ENCODE measurements around the gene SPSB1. TPM values are rescaled to one million over a fixed set of nuclear protein-coding genes. Genes with fewer than 3 reads are reported as not detected.

SPSB1 gene
- polyA plus RNA-seq, 1 donor from 2014 or later, result 1.4 TPM

GRCh38 chr1:9273177-9273576, 19.5 kb upstream of the SPSB1 start:
- H2AFZ ChIP-seq (ENCODE audit: low read depth, low read length), result no peak overlapping the region
- H3K27me3 ChIP-seq (ENCODE audit: insufficient read depth, low read depth, low read length), result no peaks in the 10 kb centered on the region
- TF ChIP-seq MXI1 (conservative IDR thresholded peaks at IDR 0.05; ENCODE audit: poor library complexity, severe bottlenecking) (no peak), EZH2 (IDR thresholded peaks at IDR 0.05; ENCODE audit: borderline replicate concordance, insufficient read depth, low read length, poor library complexity, severe bottlenecking) (no peak)

DNA sequence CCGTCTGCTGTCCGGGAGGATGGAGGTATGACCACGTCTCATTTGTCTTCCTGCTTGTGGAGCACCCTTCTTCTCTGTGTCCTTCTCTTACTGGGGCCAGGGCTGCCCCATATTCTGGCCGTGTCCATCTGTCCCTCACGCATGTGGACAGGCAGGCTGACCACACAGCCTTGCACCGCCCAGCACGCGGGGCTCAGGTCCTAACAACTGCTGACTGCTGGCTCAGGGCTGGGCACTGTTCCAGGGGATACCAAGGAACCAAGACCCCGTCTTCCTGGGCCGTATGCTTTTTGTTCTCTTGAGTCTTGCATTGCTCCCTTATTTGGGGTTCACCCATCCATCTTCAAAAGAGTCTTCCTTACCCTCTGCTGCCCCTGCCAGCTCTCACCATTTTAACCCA, 17.5 kb upstream of the SPSB1 start:
- no peaks in the 10 kb centered on the region for H3K36me3 ChIP-seq (ENCODE audit: insufficient read depth, low read length)

More at GRCh38 chr1:9273177-9273576, 19.5 kb upstream of the SPSB1 start:
- no peaks in the 10 kb centered on the region for H3K36me3 ChIP-seq (ENCODE audit: insufficient read depth, low read length)
- H3K27ac ChIP-seq (ENCODE audit: low read length), result no peak overlapping the region
- no peaks in the 10 kb centered on the region for H3K9me2 ChIP-seq (ENCODE audit: insufficient read depth, low read length)
- H3K9me3 ChIP-seq (ENCODE audit: low read length), result no peaks in the 10 kb centered on the region
- no peaks in the 10 kb centered on the region for H4K20me1 ChIP-seq (ENCODE audit: insufficient read depth)
- H3F3A ChIP-seq (ENCODE audit: insufficient read depth, low read length, poor library complexity, severe bottlenecking), result no peaks in the 10 kb centered on the region
- no peak overlapping the region for H3K9ac ChIP-seq (ENCODE audit: low read length)
- H3K4me3 ChIP-seq (ENCODE audit: low read length), result no peak overlapping the region
- no peaks in the 10 kb centered on the region for H3K79me2 ChIP-seq (replicated peaks; ENCODE audit: insufficient read depth, low read length)
- no peak overlapping the region for H3K4me2 ChIP-seq (ENCODE audit: low read length)

More for the DNA sequence above, 17.5 kb upstream of the SPSB1 start:
- Histone ChIP-seq H3K4me3 (ENCODE audit: low read length) (no peak overlapping the region), H3K27ac (ENCODE audit: low read length) (no peak overlapping the region), H3K4me2 (ENCODE audit: low read length) (no peak overlapping the region), H3K9ac (ENCODE audit: low read length) (no peak overlapping the region), H3K9me2 (ENCODE audit: insufficient read depth, low read length) (no peaks in the 10 kb centered on the region), H4K20me1 (ENCODE audit: insufficient read depth) (no peaks in the 10 kb centered on the region), H3F3A (ENCODE audit: insufficient read depth, low read length, poor library complexity, severe bottlenecking) (no peaks in the 10 kb centered on the region), H3K79me2 (replicated peaks; ENCODE audit: insufficient read depth, low read length) (no peaks in the 10 kb centered on the region), H3K27me3 (ENCODE audit: insufficient read depth, low read depth, low read length) (no peaks in the 10 kb centered on the region), H3K9me3 (ENCODE audit: low read length) (no peaks in the 10 kb centered on the region), H2AFZ (ENCODE audit: low read depth, low read length) (no peak overlapping the region)
- no peak for TF ChIP-seq EZH2 (IDR thresholded peaks at IDR 0.05; ENCODE audit: borderline replicate concordance, insufficient read depth, low read length, poor library complexity, severe bottlenecking)
- no peak for TF ChIP-seq RAD21 (conservative IDR thresholded peaks at IDR 0.05)
- TF ChIP-seq POLR2AphosphoS5 (IDR thresholded peaks at IDR 0.05), result no peak
- TF ChIP-seq, protein P1, sequence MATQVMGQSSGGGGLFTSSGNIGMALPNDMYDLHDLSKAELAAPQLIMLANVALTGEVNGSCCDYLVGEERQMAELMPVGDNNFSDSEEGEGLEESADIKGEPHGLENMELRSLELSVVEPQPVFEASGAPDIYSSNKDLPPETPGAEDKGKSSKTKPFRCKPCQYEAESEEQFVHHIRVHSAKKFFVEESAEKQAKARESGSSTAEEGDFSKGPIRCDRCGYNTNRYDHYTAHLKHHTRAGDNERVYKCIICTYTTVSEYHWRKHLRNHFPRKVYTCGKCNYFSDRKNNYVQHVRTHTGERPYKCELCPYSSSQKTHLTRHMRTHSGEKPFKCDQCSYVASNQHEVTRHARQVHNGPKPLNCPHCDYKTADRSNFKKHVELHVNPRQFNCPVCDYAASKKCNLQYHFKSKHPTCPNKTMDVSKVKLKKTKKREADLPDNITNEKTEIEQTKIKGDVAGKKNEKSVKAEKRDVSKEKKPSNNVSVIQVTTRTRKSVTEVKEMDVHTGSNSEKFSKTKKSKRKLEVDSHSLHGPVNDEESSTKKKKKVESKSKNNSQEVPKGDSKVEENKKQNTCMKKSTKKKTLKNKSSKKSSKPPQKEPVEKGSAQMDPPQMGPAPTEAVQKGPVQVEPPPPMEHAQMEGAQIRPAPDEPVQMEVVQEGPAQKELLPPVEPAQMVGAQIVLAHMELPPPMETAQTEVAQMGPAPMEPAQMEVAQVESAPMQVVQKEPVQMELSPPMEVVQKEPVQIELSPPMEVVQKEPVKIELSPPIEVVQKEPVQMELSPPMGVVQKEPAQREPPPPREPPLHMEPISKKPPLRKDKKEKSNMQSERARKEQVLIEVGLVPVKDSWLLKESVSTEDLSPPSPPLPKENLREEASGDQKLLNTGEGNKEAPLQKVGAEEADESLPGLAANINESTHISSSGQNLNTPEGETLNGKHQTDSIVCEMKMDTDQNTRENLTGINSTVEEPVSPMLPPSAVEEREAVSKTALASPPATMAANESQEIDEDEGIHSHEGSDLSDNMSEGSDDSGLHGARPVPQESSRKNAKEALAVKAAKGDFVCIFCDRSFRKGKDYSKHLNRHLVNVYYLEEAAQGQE (IDR thresholded peaks at IDR 0.05; ENCODE audit: borderline replicate concordance), result no peak
- TF ChIP-seq, protein P2, sequence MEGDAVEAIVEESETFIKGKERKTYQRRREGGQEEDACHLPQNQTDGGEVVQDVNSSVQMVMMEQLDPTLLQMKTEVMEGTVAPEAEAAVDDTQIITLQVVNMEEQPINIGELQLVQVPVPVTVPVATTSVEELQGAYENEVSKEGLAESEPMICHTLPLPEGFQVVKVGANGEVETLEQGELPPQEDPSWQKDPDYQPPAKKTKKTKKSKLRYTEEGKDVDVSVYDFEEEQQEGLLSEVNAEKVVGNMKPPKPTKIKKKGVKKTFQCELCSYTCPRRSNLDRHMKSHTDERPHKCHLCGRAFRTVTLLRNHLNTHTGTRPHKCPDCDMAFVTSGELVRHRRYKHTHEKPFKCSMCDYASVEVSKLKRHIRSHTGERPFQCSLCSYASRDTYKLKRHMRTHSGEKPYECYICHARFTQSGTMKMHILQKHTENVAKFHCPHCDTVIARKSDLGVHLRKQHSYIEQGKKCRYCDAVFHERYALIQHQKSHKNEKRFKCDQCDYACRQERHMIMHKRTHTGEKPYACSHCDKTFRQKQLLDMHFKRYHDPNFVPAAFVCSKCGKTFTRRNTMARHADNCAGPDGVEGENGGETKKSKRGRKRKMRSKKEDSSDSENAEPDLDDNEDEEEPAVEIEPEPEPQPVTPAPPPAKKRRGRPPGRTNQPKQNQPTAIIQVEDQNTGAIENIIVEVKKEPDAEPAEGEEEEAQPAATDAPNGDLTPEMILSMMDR (IDR thresholded peaks at IDR 0.05; ENCODE audit: poor library complexity, severe bottlenecking), result no peak

All from neural cell (in vitro differentiated cells).